HG03135 (cell line): Measurements from ENCODE around the gene SLC29A4.
"Not testable (repeated sequence)": the region's sequence is repeated elsewhere in the genome, so short reads cannot be mapped to it uniquely, and the experiment has no call there.

ENCODE experiments used
- ATAC-seq: cut with Tn5 transposase; IDR thresholded peaks from one replicate; pipeline ENCODE4 v1.9.1; 2021; ENCODE audit warnings: mild to moderate bottlenecking, moderate library complexity; ENCODE audit not compliant: unreplicated experiment

SLC29A4 gene

DNA sequence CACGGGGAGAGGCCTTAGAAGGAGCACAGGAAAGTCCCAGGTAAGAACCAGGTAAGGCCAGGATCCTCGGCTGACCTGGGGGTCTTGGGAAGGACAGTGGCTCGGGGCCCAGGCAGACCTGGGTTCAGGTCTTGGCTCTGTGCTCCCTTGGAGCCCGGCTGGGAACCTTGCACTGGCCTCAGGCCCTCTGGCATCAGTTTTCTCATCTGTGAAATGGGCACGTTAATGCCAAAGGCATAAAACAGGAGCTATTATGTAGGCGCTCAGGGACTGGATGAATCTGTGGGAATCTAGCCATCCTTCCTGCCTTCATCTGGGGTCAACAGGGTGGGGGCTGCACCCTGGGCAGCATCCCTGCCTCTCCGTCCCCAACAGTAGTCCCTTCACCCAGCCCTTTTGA lies 8.3 kb upstream of the SLC29A4 start:
- no peak for ATAC-seq

DNA sequence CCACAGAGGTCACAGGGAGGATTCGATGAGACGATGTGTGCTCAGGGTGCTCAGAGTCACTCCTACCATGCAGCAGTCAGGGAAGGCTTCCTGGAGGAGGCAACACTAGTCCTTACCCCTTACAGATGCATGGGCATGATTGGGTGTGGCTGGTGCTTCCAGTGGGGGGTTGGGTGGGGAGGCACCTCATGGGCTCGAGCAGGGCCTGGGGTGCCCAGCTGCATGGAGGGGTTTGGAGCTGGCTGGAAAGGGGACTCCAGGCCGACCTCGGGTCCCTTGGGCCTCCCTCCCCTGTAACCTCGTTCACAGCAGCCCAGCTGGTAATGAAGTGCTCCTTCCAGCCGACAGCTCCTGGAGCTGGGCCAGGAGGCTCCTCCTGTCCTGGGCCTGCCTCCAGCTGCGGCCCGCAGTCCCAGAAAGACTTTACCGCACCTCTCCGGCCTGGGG lies 7.7 kb upstream of the SLC29A4 start:
- not testable (repeated sequence) for ATAC-seq

GRCh38 chr7:5275510-5275909 lies 7.2 kb upstream of the SLC29A4 start:
- not testable (repeated sequence) for ATAC-seq

DNA sequence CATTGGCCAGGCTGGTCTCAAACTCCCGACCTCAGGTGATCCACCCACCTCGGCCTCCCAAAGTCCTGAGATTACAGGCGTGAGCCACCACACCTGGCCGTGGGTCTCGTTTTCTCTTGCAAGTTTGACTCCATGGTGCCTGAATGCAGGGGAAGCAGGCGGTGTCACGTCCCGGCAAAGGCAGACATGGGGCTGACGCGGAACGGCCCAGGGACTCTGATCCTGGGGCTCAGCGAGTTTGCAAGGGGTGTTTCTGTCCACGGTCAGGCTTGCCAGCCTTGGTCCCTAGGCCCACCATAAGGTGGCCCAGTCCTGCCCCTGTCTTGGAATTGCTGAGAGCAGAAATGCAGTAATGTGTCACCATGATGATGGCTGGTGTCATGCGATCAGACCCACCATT lies 6.6 kb upstream of the SLC29A4 start:
- not testable (repeated sequence) for ATAC-seq

DNA sequence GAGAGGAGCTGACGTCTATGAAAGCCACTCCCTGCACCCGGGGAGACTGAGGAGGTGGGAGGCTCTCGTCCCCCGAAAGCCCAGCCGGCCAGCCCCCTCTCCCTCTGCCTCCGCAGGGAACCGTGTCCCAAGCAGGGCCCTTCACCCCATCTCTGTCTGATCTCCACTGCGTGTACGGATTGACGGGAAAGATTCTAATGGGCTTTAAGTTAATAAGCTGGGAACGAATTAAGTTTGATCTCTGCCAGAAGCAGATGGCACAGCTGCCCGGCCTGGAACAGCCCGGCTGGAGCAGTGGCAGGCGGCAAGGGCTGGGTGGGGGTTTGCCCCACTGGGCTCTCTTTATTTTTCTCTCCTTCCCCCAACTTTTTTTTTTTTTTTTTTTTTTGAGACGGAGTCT lies 6.1 kb upstream of the SLC29A4 start:
- ATAC-seq = no peak

- ATAC-seq = no peak
Observed at GRCh38 chr7:5278766-5279165, 4.0 kb upstream of the SLC29A4 start.

DNA sequence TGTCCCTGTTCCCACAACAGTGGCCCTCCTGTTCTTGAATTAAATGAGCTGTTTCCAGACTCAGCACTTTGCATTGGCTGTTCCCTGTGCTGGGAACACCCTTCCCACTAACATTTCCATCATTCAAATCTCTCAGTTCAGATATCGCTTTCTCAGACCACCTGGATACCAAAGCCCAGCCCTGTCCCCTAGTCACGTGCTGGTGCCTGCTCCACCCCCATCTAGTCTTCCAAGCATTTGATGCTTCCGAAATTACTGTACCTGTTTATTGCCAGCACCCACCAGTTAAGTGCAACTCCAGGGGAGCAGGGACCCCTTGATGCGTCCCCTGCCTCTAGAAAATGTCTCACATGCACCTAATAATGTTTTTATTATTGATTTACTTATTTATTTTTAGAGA lies 3.0 kb upstream of the SLC29A4 start:
- ATAC-seq = no peak

- ATAC-seq = not testable (repeated sequence)
Observed at GRCh38 chr7:5281598-5282500, 894 bp upstream of the SLC29A4 start.

- no peak for ATAC-seq
Observed at GRCh38 chr7:5283421-5284303, 919 bp downstream of the SLC29A4 start.

DNA sequence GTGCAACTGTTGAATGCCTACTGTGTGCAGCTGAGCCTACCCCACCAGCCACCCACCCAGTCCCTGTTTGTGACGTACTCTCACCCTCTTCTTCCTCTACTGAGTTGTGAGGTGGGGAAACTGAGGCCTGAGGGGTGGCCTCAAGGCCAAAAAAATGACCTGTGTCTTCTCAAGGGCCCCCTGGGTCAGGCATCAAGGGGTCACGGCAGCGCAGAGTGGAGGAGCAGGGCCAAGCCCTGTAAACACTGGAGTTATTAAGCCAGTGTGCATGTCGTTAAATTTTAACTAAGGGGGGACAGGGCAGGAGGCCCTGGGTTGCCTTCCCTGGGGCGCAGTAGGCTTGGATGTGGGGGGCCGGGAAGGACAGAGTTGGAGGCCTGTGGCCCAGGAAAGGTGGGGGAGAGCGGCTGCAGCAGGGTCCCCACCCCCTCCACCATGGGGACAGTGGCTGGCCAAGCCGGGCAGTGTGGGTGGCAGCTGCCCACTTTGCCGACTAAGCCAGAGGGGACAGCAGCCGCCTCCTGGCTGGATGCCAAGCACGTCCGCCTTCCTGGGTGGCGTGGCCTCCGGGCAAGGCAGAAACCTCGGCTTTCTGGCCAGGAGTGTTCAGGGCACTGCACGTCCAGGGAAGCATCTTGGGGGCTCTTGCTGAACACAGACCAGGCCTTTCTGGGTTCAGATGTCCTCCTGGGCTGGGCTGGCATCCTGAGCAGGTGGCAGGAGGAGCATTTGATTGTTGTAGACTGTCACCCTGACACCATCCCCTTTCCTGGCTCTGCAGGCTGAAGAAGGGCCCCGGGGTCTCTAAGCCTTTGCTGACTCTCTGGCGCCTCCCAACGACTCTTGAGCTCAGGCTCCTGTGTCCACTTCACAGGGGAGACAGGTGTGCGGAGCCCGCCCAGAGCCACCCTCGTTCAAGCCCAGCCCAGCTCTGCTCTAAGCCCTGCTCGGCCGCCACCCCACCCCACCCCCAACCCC lies 1.9 kb downstream of the SLC29A4 start:
- no peak for ATAC-seq

DNA sequence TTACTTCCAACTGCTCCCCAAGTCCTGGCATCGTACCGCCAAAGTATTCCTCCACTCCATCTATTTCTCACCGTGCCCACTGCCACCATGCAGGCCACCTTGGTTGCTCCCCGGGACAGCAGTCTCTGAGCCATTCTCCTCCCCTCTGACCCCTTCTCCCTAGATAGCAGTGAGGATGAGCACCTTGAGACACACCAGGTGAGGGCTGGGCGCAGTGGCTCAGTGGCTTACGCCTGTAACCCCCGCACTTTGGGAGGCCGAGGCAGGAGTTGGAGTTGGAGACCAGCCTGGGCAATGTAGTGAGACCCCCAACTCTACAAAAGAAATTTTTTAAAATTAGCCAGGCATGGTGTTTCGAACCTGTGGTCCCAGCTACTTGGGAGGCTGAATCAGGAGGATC lies 4.2 kb downstream of the SLC29A4 start:
- no peak for ATAC-seq

DNA sequence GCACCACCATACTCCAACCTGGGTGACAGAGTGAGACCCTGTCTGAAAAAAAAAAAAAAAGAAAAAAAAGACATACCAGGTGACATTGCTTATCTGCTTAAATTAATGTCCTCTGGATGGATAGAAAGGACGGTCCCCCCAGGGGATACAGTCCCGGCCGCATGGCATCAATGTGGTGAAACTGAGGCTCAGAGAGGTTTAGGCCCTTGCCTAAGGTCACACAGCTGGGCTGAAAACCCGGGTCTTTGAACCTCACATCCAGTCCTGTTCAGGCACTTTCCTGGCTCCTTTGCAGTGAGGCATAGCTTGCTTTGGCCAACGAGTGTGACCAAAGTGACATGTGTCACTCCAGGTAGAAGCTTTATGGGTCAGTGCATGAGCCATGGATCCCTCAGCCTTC lies 4.6 kb downstream of the SLC29A4 start:
- not testable (repeated sequence) for ATAC-seq

DNA sequence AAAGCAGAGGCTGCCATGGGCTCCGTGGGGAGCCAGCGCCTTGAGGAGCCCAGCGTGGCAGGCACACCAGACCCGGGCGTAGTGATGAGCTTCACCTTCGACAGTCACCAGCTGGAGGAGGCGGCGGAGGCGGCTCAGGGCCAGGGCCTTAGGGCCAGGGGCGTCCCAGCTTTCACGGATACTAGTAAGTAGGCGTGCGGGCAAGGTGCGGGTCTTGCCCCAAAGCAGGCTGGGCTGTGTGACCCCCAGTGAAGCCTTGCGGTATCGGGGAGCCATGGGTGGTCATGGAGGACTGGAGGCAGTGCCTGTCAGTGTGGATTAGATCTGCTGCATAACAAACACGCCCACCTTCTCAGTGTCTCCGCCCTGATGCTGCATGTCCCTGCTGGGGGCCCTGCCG lies 5.1 kb downstream of the SLC29A4 start:
- no peak for ATAC-seq

- ATAC-seq = not testable (repeated sequence)
Observed at GRCh38 chr7:5288560-5288959, 5.8 kb downstream of the SLC29A4 start.

DNA sequence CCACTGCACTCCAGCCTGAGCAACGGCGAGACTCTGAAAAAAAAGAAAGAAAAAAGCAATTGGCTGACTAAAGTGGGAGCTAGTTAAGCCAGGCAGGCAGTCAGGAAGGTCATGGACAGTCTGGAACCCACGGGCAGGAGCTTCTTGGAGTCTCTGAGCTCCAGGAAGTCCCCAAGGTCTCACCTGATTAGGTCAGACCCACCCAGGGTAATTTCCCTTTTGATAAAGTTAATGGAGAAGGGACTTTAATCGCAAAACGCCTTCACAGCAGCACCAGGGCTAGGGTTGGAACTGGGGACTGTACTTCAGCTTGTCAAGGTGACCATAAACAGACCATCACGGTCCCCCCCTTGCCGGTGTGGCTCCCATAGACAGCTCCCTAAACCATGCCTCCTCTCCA lies 6.6 kb downstream of the SLC29A4 start:
- no peak for ATAC-seq

GRCh38 chr7:5291301-5291700 lies 8.6 kb downstream of the SLC29A4 start:
- no peak for ATAC-seq

GRCh38 chr7:5291711-5292335 lies 9.1 kb downstream of the SLC29A4 start:
- ATAC-seq = not testable (repeated sequence)

- ATAC-seq = no peak
Observed at GRCh38 chr7:5294169-5294987, 11.6 kb downstream of the SLC29A4 start.
